HUES64 (cell line): ENCODE measurements around the gene CYP4F8.
"Not testable (repeated sequence)": the region's sequence is repeated elsewhere in the genome, so short reads cannot be mapped to it uniquely, and the experiment has no call there.

Experiments used
- H3K27ac ChIP-seq: 2 replicates; pipeline ENCODE4 v1.7.0; 2013; ENCODE audit warnings: low read depth, low read length, inconsistent platforms
- H3K27me3 ChIP-seq: 2 replicates; pipeline ENCODE4 v1.6.1; 2013; ENCODE audit warnings: mild to moderate bottlenecking, low read length; ENCODE audit not compliant: insufficient read depth
- H3K36me3 ChIP-seq: 2 replicates; pipeline ENCODE4 v1.6.1; 2013; ENCODE audit warnings: mild to moderate bottlenecking, low read length; ENCODE audit not compliant: insufficient read depth
- H3K4me1 ChIP-seq: 2 replicates; pipeline ENCODE4 v1.6.1; 2013; ENCODE audit warnings: mild to moderate bottlenecking, low read length, moderate library complexity; ENCODE audit not compliant: insufficient read depth
- H3K4me3 ChIP-seq: 2 replicates; pipeline ENCODE4 v1.5.1; 2013; ENCODE audit warnings: mild to moderate bottlenecking, low read length, moderate library complexity
- H3K9ac ChIP-seq: 2 replicates; pipeline ENCODE4 v1.6.1; 2013; ENCODE audit warnings: mild to moderate bottlenecking, low read depth, low read length
- H3K9me3 ChIP-seq: 2 replicates; pipeline ENCODE4 v1.6.1; 2013; ENCODE audit warnings: low read depth, low read length; ENCODE audit not compliant: insufficient read depth
- WGBS: fragments of 150-250, 120-280 bp; methylation state at CpG from one replicate; pipeline ENCODE4 v1.1.7; 2013; ENCODE audit warnings: missing lambda C conversion rate; 5-methylcytosine and 5-hydroxymethylcytosine counted together

Gene CYP4F8

DNA sequence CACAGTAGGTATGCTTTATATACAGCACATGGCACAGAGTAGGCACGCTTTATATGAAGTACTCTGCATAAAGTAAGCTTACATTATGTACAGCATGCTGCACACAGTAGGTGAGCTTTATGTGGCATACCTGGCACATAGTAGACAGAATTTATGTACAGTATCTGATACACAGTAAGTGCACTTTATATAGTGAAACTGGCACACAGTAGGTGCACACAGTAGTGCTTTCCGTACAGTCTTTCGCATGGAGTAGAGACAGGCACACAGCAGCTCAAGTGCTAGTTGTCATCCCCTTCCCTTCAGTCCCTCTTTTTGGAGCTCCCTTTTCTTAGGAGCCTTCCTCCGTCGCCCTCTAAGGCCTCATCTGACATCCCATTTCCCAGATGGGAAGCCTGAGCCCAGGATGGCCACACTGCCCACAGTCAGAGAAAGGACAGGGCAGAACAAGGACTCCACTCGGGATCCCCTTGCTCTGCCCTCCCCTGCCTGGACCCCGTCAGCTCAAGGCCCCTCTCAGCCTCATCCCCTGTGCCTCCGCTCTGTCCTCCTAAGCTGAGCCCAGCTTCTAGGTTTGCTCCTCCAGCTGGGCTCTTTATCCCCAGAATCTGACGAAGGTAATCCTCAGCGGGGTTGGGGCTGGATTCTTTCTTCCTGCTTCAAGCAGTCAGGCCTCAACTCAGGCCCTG is 57.0 kb downstream of the CYP4F8 start:
- H3K27ac ChIP-seq: no peak overlapping the region
- no peaks in the 10 kb centered on the region for H3K36me3 ChIP-seq
- H3K4me3 ChIP-seq: no peak overlapping the region
- WGBS: 60% methylated on average over 10 of the region's 10 CpGs
- peaks cover 62% of the 10 kb centered on the region for H3K9me3 ChIP-seq
- no peaks in the 10 kb centered on the region for H3K4me1 ChIP-seq
- H3K27me3 ChIP-seq: no peaks in the 10 kb centered on the region
- H3K9ac ChIP-seq: no peak overlapping the region

GRCh38 chr19:15672580-15673175 is 57.7 kb downstream of the CYP4F8 start, which contains the start of gene CYP4F12:
TSS of gene CYP4F12 (plus strand) at chr19:15673087. CDS start at chr19:15673530, 443 bp downstream.
- Histone ChIP-seq H3K27me3 (no peaks in the 10 kb centered on the region), H3K4me3 (no peak within 1 kb of the TSS), H3K36me3 (no peaks in the 10 kb centered on the region), H3K9ac (no peak within 1 kb of the TSS), H3K9me3 (peaks cover 55% of the 10 kb centered on the region), H3K27ac (no peak within 1 kb of the TSS), H3K4me1 (no peaks in the 10 kb centered on the region)
- WGBS: 56% methylated on average over 6 of the region's 6 CpGs

DNA sequence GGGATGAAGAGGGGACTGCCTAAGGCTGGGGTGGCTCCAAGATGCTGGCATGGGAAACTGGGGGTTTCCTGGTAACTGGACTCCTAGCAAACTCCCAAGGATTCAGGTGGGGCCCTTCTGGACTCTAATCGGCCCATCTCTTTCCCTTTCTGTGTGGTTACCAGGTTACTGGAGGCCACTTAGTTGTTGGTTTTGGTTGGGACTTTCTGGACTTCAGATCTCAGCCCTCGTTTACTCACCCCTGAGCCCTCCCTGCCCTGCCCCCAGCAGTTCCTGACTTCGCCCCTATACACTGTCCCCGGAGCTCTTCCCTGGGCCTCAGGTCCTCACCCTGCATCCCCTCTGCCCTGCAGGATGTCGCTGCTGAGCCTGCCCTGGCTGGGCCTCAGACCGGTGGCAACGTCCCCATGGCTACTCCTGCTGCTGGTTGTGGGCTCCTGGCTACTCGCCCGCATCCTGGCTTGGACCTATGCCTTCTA is 58.2 kb downstream of the CYP4F8 start:
- no peaks in the 10 kb centered on the region for H3K27me3 ChIP-seq
- WGBS: 33% methylated on average over 9 of the region's 9 CpGs
- H3K4me3 ChIP-seq: no peak overlapping the region
- no peak overlapping the region for H3K9ac ChIP-seq
- no peaks in the 10 kb centered on the region for H3K4me1 ChIP-seq
- peaks cover 55% of the 10 kb centered on the region for H3K9me3 ChIP-seq
- no peak overlapping the region for H3K27ac ChIP-seq
- H3K36me3 ChIP-seq: no peaks in the 10 kb centered on the region

DNA sequence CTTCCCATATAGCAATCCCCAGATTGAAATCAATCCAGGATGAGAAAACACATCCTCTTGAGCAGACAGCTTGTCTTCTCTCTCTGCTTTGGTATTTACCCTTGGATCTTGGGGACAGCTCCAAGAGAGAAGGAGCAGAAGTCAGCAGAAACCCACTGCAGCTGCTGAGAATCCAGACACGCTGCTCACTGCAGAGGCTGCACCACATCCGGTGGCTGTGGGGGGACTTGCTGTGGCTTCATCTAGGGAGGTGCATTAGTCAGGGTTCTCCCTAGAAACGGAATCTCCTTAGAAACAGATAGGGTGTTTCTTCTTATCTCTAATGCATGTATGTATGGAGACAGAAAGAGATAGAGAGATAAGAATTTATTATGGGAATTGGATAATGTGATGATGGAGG is 60.5 kb downstream of the CYP4F8 start:
- Histone ChIP-seq H3K4me1 (no peaks in the 10 kb centered on the region), H3K36me3 (no peaks in the 10 kb centered on the region), H3K9me3 (peaks cover 52% of the 10 kb centered on the region), H3K27me3 (no peaks in the 10 kb centered on the region), H3K27ac (no peak overlapping the region), H3K9ac (no peak overlapping the region), H3K4me3 (no peak overlapping the region)
- WGBS: 50% methylated on average over 2 of the region's 3 CpGs

GRCh38 chr19:15679089-15679488 is 64.1 kb downstream of the CYP4F8 start:
- Histone ChIP-seq H3K27ac (no peak overlapping the region), H3K4me3 (no peak overlapping the region)
- WGBS: 27% methylated on average over 3 of the region's 4 CpGs

DNA sequence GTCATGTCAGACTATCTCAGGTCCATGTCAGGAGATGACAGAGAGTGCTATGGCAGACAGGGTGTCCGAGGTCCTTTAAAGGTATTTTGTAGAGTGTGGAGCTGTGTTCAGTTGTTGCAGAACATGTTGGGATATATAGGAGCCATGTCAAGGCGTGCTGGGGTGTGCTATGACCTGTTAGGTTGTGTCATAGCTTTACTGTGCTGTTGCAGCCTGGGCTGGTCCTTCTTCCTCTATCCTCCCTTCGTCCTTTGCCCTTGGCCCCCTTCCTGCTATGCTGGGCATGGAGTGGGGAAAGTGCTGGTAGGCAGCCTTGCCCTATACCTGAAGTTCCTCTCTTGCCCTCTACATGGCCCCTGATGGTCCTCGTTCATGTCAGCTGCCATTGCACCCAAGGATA is 64.8 kb downstream of the CYP4F8 start:
- peaks cover 73% of the 10 kb centered on the region for H3K9me3 ChIP-seq
- not testable (repeated sequence) for H3K36me3 ChIP-seq

More at GRCh38 chr19:15679089-15679488, 64.1 kb downstream of the CYP4F8 start:
- H3K9me3 ChIP-seq: peaks cover 66% of the 10 kb centered on the region
- no peaks in the 10 kb centered on the region for H3K4me1 ChIP-seq
- H3K27me3 ChIP-seq: no peaks in the 10 kb centered on the region
- no peak overlapping the region for H3K9ac ChIP-seq
- H3K36me3 ChIP-seq: no peaks in the 10 kb centered on the region

More for the DNA sequence above, 64.8 kb downstream of the CYP4F8 start:
- H3K27ac ChIP-seq, H3K4me3 ChIP-seq, H3K4me1 ChIP-seq, H3K27me3 ChIP-seq, H3K9ac ChIP-seq: not testable (repeated sequence)
- 47% methylated on average over 3 of the region's 4 CpGs for WGBS
